Endothelial cell (in vitro differentiated cells): Measurements from ENCODE around the gene NPIPA5. TPM values are rescaled to one million over a fixed set of nuclear protein-coding genes. Genes with fewer than 3 reads are reported as not detected.
"Not testable (repeated sequence)": the region's sequence is repeated elsewhere in the genome, so short reads cannot be mapped to it uniquely, and the experiment has no call there.

Source experiments
- DNase-seq: peaks from one replicate; pipeline ENCODE4 v3.0.0; 2021; ENCODE audit warnings: low spot score
- H3K27ac Mint-ChIP-seq: one replicate; pipeline ENCODE4 v1.8.0; 2021; ENCODE audit warnings: mixed read lengths, inconsistent platforms; ENCODE audit not compliant: unreplicated experiment
- H3K27me3 Mint-ChIP-seq: one replicate; pipeline ENCODE4 v1.8.0; 2021; ENCODE audit warnings: mild to moderate bottlenecking, moderate library complexity, mixed read lengths, inconsistent platforms; ENCODE audit not compliant: unreplicated experiment
- H3K36me3 Mint-ChIP-seq: one replicate; pipeline ENCODE4 v1.8.0; 2021; ENCODE audit warnings: mild to moderate bottlenecking, low read depth, mixed read lengths, inconsistent platforms; ENCODE audit not compliant: unreplicated experiment
- H3K4me1 Mint-ChIP-seq: one replicate; pipeline ENCODE4 v1.8.0; 2021; ENCODE audit warnings: mild to moderate bottlenecking, mixed read lengths, inconsistent platforms; ENCODE audit not compliant: unreplicated experiment
- H3K4me3 Mint-ChIP-seq: one replicate; pipeline ENCODE4 v1.8.0; 2021; ENCODE audit warnings: mild to moderate bottlenecking, mixed read lengths, inconsistent platforms; ENCODE audit not compliant: unreplicated experiment
- H3K9me3 Mint-ChIP-seq: one replicate; pipeline ENCODE4 v1.8.0; 2021; ENCODE audit warnings: mixed read lengths, inconsistent platforms; ENCODE audit not compliant: unreplicated experiment
- total RNA-seq: library from RNA; stranded (reverse); fragmentation: NEBNext Ultra II Directional; extraction: Animal tissue kit (Norgen Biotek cat#: 25700); gene quantifications from one replicate; pipeline ENCODE4 v1.2.1, GENCODE V29; 2021; ENCODE audit not compliant: unreplicated experiment

Gene NPIPA5
- total RNA-seq, 1 donor from 2014 or later = 1.7 TPM

GRCh38 chr16:15351251-15351650 is 26.8 kb downstream of the NPIPA5 start:
- not testable (repeated sequence) for H3K27ac Mint-ChIP-seq, DNase-seq, H3K4me1 Mint-ChIP-seq, H3K27me3 Mint-ChIP-seq, H3K36me3 Mint-ChIP-seq, H3K4me3 Mint-ChIP-seq, H3K9me3 Mint-ChIP-seq

GRCh38 chr16:15348721-15349120 is 29.4 kb downstream of the NPIPA5 start:
- H3K9me3 Mint-ChIP-seq, H3K27me3 Mint-ChIP-seq, H3K36me3 Mint-ChIP-seq, DNase-seq, H3K4me1 Mint-ChIP-seq, H3K27ac Mint-ChIP-seq, H3K4me3 Mint-ChIP-seq: not testable (repeated sequence)

DNA sequence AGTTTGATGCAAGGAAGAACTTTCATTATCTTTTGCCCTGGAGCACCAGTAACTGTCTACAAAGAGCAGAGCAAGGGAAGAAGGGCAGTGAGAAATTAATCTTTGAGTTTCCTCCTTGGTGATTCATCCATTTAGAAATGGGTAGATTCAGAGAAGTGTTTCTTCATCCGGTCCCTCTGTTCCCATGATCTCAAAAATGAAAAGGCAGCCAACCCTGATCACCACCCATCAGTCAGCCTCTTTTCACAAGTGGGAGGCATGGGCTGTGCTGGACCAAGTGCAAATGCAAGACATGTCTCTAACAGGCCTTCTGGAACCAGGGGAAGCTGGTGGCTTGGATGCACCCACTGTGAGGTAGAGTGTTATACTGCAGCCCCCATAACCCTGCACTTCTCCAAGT is 35.8 kb downstream of the NPIPA5 start:
- not testable (repeated sequence) for H3K4me3 Mint-ChIP-seq, H3K4me1 Mint-ChIP-seq, H3K27me3 Mint-ChIP-seq, H3K36me3 Mint-ChIP-seq, H3K27ac Mint-ChIP-seq, DNase-seq, H3K9me3 Mint-ChIP-seq

DNA sequence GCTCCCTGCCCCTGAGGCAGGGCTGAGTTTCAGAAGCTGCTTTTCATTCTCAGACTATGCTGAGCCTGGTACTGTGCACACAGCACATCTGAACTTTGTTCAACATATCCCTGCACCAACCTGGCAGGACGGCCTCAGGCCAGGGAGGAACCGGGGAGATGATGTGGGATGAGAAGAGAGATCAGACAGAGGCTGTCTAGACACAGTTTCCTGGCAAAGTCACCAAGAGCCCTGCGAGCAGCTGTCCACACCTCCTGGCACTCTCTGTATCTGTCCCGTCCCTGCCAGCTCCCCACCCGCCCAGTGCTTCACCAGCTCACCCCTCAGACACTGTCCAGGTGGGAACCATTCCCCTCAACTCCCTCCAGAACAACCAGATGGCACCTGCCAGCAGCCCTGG is 39.1 kb downstream of the NPIPA5 start:
- not testable (repeated sequence) for H3K4me1 Mint-ChIP-seq, H3K36me3 Mint-ChIP-seq, H3K27me3 Mint-ChIP-seq, H3K9me3 Mint-ChIP-seq, H3K27ac Mint-ChIP-seq, DNase-seq, H3K4me3 Mint-ChIP-seq

GRCh38 chr16:15337974-15338605 is 40.0 kb downstream of the NPIPA5 start:
- DNase-seq, H3K4me3 Mint-ChIP-seq, H3K36me3 Mint-ChIP-seq, H3K27me3 Mint-ChIP-seq, H3K9me3 Mint-ChIP-seq, H3K4me1 Mint-ChIP-seq, H3K27ac Mint-ChIP-seq: not testable (repeated sequence)

GRCh38 chr16:15335609-15336008 is 42.5 kb downstream of the NPIPA5 start:
- H3K27ac Mint-ChIP-seq, H3K36me3 Mint-ChIP-seq, H3K27me3 Mint-ChIP-seq, H3K4me3 Mint-ChIP-seq, H3K4me1 Mint-ChIP-seq, DNase-seq, H3K9me3 Mint-ChIP-seq: not testable (repeated sequence)

DNA sequence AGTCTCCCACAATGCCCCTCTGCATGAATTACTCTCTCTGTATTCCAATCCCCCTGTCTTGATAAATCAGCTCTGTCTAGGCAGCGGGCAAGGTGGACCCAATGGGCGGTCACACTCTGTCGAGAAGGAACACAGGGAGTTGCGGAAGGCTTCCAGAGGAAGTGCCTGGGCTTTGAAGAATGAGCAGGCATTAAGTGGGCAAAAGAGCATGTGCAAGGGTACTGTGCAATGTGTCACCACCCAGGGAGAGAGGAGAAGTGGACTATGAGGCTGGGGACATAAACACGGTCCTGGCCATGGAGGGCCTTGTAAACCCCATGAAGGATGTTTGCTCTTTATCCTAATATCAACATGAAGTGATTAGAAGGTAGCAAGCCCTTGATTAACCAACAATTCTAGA is 44.1 kb downstream of the NPIPA5 start:
- not testable (repeated sequence) for H3K4me1 Mint-ChIP-seq, H3K36me3 Mint-ChIP-seq, H3K4me3 Mint-ChIP-seq, DNase-seq, H3K27ac Mint-ChIP-seq, H3K9me3 Mint-ChIP-seq, H3K27me3 Mint-ChIP-seq

- H3K27me3 Mint-ChIP-seq, H3K4me3 Mint-ChIP-seq, H3K27ac Mint-ChIP-seq, H3K4me1 Mint-ChIP-seq, H3K36me3 Mint-ChIP-seq, DNase-seq, H3K9me3 Mint-ChIP-seq: not testable (repeated sequence)
These were observed 47.1 kb downstream of the NPIPA5 start for GRCh38 chr16:15330978-15331377.

GRCh38 chr16:15324954-15325353 is 53.1 kb downstream of the NPIPA5 start:
- H3K4me3 Mint-ChIP-seq, DNase-seq, H3K4me1 Mint-ChIP-seq, H3K27ac Mint-ChIP-seq, H3K27me3 Mint-ChIP-seq, H3K36me3 Mint-ChIP-seq, H3K9me3 Mint-ChIP-seq: not testable (repeated sequence)

GRCh38 chr16:15323373-15323772 is 54.7 kb downstream of the NPIPA5 start:
- H3K27ac Mint-ChIP-seq, H3K4me1 Mint-ChIP-seq, H3K36me3 Mint-ChIP-seq, H3K27me3 Mint-ChIP-seq, H3K9me3 Mint-ChIP-seq, DNase-seq, H3K4me3 Mint-ChIP-seq: not testable (repeated sequence)

DNA sequence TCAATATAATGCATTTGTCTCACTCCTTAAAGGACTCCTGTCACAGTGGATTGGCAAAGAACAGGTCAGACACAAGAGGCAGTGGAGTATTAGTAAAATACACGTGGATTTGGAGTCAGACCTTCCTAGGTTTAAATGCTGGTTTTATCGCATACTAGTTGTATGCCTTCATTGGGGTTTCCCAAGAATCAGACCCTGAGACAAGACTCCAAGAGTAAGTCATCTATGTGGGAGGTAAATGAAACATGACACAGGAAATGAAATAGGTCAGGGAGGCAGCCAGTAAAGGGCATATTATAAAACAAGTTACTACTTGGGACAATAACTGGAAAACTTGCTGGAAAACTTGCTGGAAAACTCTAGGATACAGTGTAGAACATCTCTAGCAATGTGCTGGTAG is 56.9 kb downstream of the NPIPA5 start:
- not testable (repeated sequence) for H3K9me3 Mint-ChIP-seq, DNase-seq, H3K4me1 Mint-ChIP-seq, H3K36me3 Mint-ChIP-seq, H3K27me3 Mint-ChIP-seq, H3K27ac Mint-ChIP-seq, H3K4me3 Mint-ChIP-seq

DNA sequence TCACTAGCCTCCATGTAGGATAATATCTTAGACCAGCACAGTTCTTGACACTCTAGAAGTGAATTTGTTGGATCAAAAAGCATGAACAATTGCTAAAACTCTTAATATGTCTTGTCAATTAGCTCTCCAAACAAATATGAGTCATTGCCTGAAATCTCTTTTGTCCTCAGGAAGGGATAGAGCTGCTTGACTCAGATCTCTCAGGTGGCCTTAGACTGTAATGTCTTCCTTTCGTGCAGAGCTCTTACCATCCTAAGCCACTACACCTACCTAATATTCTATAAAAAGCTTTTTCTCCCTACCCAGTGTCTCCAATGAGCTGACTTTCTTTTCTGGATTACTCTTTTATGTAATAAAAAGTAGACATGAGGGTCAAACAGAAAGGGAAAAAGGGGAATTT is 63.5 kb downstream of the NPIPA5 start:
- H3K9me3 Mint-ChIP-seq, H3K27ac Mint-ChIP-seq, H3K4me3 Mint-ChIP-seq, H3K36me3 Mint-ChIP-seq, H3K4me1 Mint-ChIP-seq, DNase-seq, H3K27me3 Mint-ChIP-seq: not testable (repeated sequence)
